ENCODE measurements around the gene CCR3. TPM values are rescaled to one million over a fixed set of nuclear protein-coding genes. Genes with fewer than 3 reads are reported as not detected.
A peak's percentile ranks its signal among the peaks of the same experiment; 100 is the strongest.

The CCR3 gene
- total RNA-seq, 1 experiment from 2014 or later: 0.22 TPM

- no peak for ATAC-seq
- no peaks in the 10 kb centered on the region for H3K27me3 ChIP-seq (ENCODE audit: low read length)
Measured at GRCh38 chr3:46261926-46262594, 19.8 kb downstream of the CCR3 start.

GRCh38 chr3:46264002-46264401 lies 21.7 kb downstream of the CCR3 start:
- ChIA-PET POLR2A (ENCODE audit: unreplicated experiment) (no interaction called here), CTCF (no interaction called here)
- Histone ChIP-seq H3K27me3 (ENCODE audit: low read length) (no peaks in the 10 kb centered on the region), H2AFZ (ENCODE audit: low read length) (no peak overlapping the region), H3K4me2 (ENCODE audit: low read length) (no peak overlapping the region), H3K79me2 (ENCODE audit: low read length) (no peaks in the 10 kb centered on the region), H3K4me1 (ENCODE audit: insufficient read depth, low read length) (no peaks in the 10 kb centered on the region), H3K9ac (ENCODE audit: low read length) (no peak overlapping the region), H3K4me3 (ENCODE audit: low read length) (no peak overlapping the region), H3K9me2 (replicated peaks; ENCODE audit: low read length) (no peaks in the 10 kb centered on the region), H3K27ac (ENCODE audit: low read length) (no peak overlapping the region), H3K36me3 (ENCODE audit: low read depth, low read length) (no peaks in the 10 kb centered on the region), H3K9me3 (ENCODE audit: low read length) (no peaks in the 10 kb centered on the region), H4K20me1 (ENCODE audit: low read length) (no peaks in the 10 kb centered on the region), H3F3A (ENCODE audit: low read length, unreplicated experiment) (no peaks in the 10 kb centered on the region)
- BruUV-seq (replicated peaks): no TSS peak
- intact Hi-C loops (cut with micrococcal nuclease): no loop called here
- DNase-seq (no peak), ATAC-seq (no peak)
- TF ChIP-seq CTCF (conservative IDR thresholded peaks at IDR 0.05; ENCODE audit: low read depth, low read length) (no peak), EZH2phosphoT487 (IDR thresholded peaks at IDR 0.05; ENCODE audit: borderline replicate concordance, low read length) (no peak), EZH2 (IDR thresholded peaks at IDR 0.05; ENCODE audit: low read length, unreplicated experiment) (no peak)

More at GRCh38 chr3:46261926-46262594, 19.8 kb downstream of the CCR3 start:
- no peaks in the 10 kb centered on the region for H3K4me1 ChIP-seq (ENCODE audit: insufficient read depth, low read length)
- no peak overlapping the region for H2AFZ ChIP-seq (ENCODE audit: low read length)
- H3F3A ChIP-seq (ENCODE audit: low read length, unreplicated experiment): no peaks in the 10 kb centered on the region
- H3K9me3 ChIP-seq (ENCODE audit: low read length): no peaks in the 10 kb centered on the region
- CTCF ChIA-PET: interaction anchor here (0.6 kb wide), 1 partner anchor 107 kb away, joined by 4 read pairs; no protein-coding TSS in a partner anchor
- intact Hi-C loops (cut with micrococcal nuclease): no loop called here
- no peaks in the 10 kb centered on the region for H3K36me3 ChIP-seq (ENCODE audit: low read depth, low read length)
- TF ChIP-seq EZH2phosphoT487 (IDR thresholded peaks at IDR 0.05; ENCODE audit: borderline replicate concordance, low read length) (no peak), EZH2 (IDR thresholded peaks at IDR 0.05; ENCODE audit: low read length, unreplicated experiment) (no peak), CTCF (conservative IDR thresholded peaks at IDR 0.05; ENCODE audit: low read depth, low read length) (no peak)
- no peaks in the 10 kb centered on the region for H3K79me2 ChIP-seq (ENCODE audit: low read length)
- BruUV-seq (replicated peaks): no TSS peak
- no peak overlapping the region for H3K9ac ChIP-seq (ENCODE audit: low read length)
- H3K27ac ChIP-seq (ENCODE audit: low read length): no peak overlapping the region
- POLR2A ChIA-PET (ENCODE audit: unreplicated experiment): no interaction called here
- no peak overlapping the region for H3K4me2 ChIP-seq (ENCODE audit: low read length)
- DNase-seq: no peak
- no peak overlapping the region for H3K4me3 ChIP-seq (ENCODE audit: low read length)
- no peaks in the 10 kb centered on the region for H4K20me1 ChIP-seq (ENCODE audit: low read length)
- H3K9me2 ChIP-seq (replicated peaks; ENCODE audit: low read length): no peaks in the 10 kb centered on the region

- Histone ChIP-seq H3F3A (ENCODE audit: low read length, unreplicated experiment) (no peaks in the 10 kb centered on the region), H3K4me1 (ENCODE audit: insufficient read depth, low read length) (peaks cover 5% of the 10 kb centered on the region; the same call in 1 of the 2 replicates), H3K9me3 (ENCODE audit: low read length) (no peaks in the 10 kb centered on the region), H3K9me2 (replicated peaks; ENCODE audit: low read length) (no peaks in the 10 kb centered on the region), H3K9ac (ENCODE audit: low read length) (no peak overlapping the region), H2AFZ (ENCODE audit: low read length) (no peak overlapping the region), H4K20me1 (ENCODE audit: low read length) (no peaks in the 10 kb centered on the region), H3K27ac (ENCODE audit: low read length) (no peak overlapping the region), H3K79me2 (ENCODE audit: low read length) (no peaks in the 10 kb centered on the region), H3K36me3 (ENCODE audit: low read depth, low read length) (no peaks in the 10 kb centered on the region), H3K4me2 (ENCODE audit: low read length) (no peak overlapping the region), H3K27me3 (ENCODE audit: low read length) (no peaks in the 10 kb centered on the region), H3K4me3 (ENCODE audit: low read length) (no peak overlapping the region)
- no TSS peak for BruUV-seq (replicated peaks)
- ChIA-PET POLR2A (ENCODE audit: unreplicated experiment) (interaction anchor here (0.5 kb wide), 1 partner anchor 107 kb away, joined by 5 read pairs; no protein-coding TSS in a partner anchor), CTCF (no interaction called here)
- ATAC-seq (peak; percentile 73), DNase-seq (peak; percentile 47)
- TF ChIP-seq EZH2 (IDR thresholded peaks at IDR 0.05; ENCODE audit: low read length, unreplicated experiment) (no peak), CTCF (conservative IDR thresholded peaks at IDR 0.05; ENCODE audit: low read depth, low read length) (no peak), EZH2phosphoT487 (IDR thresholded peaks at IDR 0.05; ENCODE audit: borderline replicate concordance, low read length) (no peak)
- intact Hi-C loops (cut with micrococcal nuclease): no loop called here
Measured at GRCh38 chr3:46266598-46266997, 24.3 kb downstream of the CCR3 start.
